ENCODE measurements around the gene MRPS17. TPM values are rescaled to one million over a fixed set of nuclear protein-coding genes. Genes with fewer than 3 reads are reported as not detected.

MRPS17 gene
- polyA plus RNA-seq (2012; ENCODE audit: insufficient read length, low read depth) = 17.6 TPM

- TF ChIP-seq SIN3A (IDR thresholded peaks at IDR 0.05; ENCODE audit: borderline replicate concordance, insufficient read depth, low read length) (peak; percentile 80; the same call in 1 of the 2 replicates), REST (IDR thresholded peaks at IDR 0.05; ENCODE audit: insufficient read depth in 1 of 2, low read depth in 2 of 2, low read length in 2 of 2) (no peak), POLR2AphosphoS5 (IDR thresholded peaks at IDR 0.05; ENCODE audit: low read depth, low read length) (peak; percentile 97), FOXP2 (optimal IDR thresholded peaks at IDR 0.05; ENCODE audit: borderline replicate concordance, extremely low read depth, extremely low read length, insufficient read depth) (peak; percentile 94), TAF1 (IDR thresholded peaks at IDR 0.05; ENCODE audit: borderline replicate concordance, insufficient read depth, low read length) (peak; percentile 80)
Observed at GRCh38 chr7:55951637-55952351, at the start of gene MRPS17. Gene MRPS17, plus strand, starts transcription at chr7:55951877. Its CDS starts 1,319 bp downstream, at chr7:55953196.

- TF ChIP-seq POLR2AphosphoS5 (IDR thresholded peaks at IDR 0.05; ENCODE audit: low read depth, low read length) = no peak
- no peak for TF ChIP-seq REST (IDR thresholded peaks at IDR 0.05; ENCODE audit: insufficient read depth in 1 of 2, low read depth in 2 of 2, low read length in 2 of 2)
- no peak for TF ChIP-seq SIN3A (IDR thresholded peaks at IDR 0.05; ENCODE audit: borderline replicate concordance, insufficient read depth, low read length)
- TF ChIP-seq FOXP2 (optimal IDR thresholded peaks at IDR 0.05; ENCODE audit: borderline replicate concordance, extremely low read depth, extremely low read length, insufficient read depth) = no peak
Observed at GRCh38 chr7:55903985-55904759, 47.5 kb upstream of the MRPS17 start.

- no peak for TF ChIP-seq TAF1 (IDR thresholded peaks at IDR 0.05; ENCODE audit: borderline replicate concordance, insufficient read depth, low read length)
- TF ChIP-seq REST (IDR thresholded peaks at IDR 0.05; ENCODE audit: insufficient read depth in 1 of 2, low read depth in 2 of 2, low read length in 2 of 2) = no peak
- no peak for TF ChIP-seq FOXP2 (optimal IDR thresholded peaks at IDR 0.05; ENCODE audit: borderline replicate concordance, extremely low read depth, extremely low read length, insufficient read depth)
- no peak for TF ChIP-seq SIN3A (IDR thresholded peaks at IDR 0.05; ENCODE audit: borderline replicate concordance, insufficient read depth, low read length)
- no peak for TF ChIP-seq POLR2AphosphoS5 (IDR thresholded peaks at IDR 0.05; ENCODE audit: low read depth, low read length)
Observed at GRCh38 chr7:55912748-55913158, 38.9 kb upstream of the MRPS17 start.

GRCh38 chr7:55917771-55918170, 33.9 kb upstream of the MRPS17 start:
- no peak for TF ChIP-seq POLR2AphosphoS5 (IDR thresholded peaks at IDR 0.05; ENCODE audit: low read depth, low read length)
- TF ChIP-seq REST (IDR thresholded peaks at IDR 0.05; ENCODE audit: insufficient read depth in 1 of 2, low read depth in 2 of 2, low read length in 2 of 2) = no peak
- no peak for TF ChIP-seq TAF1 (IDR thresholded peaks at IDR 0.05; ENCODE audit: borderline replicate concordance, insufficient read depth, low read length)
- TF ChIP-seq SIN3A (IDR thresholded peaks at IDR 0.05; ENCODE audit: borderline replicate concordance, insufficient read depth, low read length) = no peak
- no peak for TF ChIP-seq FOXP2 (optimal IDR thresholded peaks at IDR 0.05; ENCODE audit: borderline replicate concordance, extremely low read depth, extremely low read length, insufficient read depth)

All from PFSK-1 (cell line).